Left ventricle myocardium superior (tissue), 1 donor: ENCODE results near the gene USP48. TPM values are rescaled to one million over a fixed set of nuclear protein-coding genes. Genes with fewer than 3 reads are reported as not detected.

Source experiments
- ATAC-seq: fragments of 200-7000 bp; cut with Tn5 transposase; one replicate; pipeline ENCODE4 v1.9.1; 2020; ENCODE audit warnings: mild to moderate bottlenecking, moderate library complexity
- DNase-seq: peaks from one replicate; pipeline ENCODE4 v3.0.0-alpha.2; 2020
- intact Hi-C: fragments of 100-400 bp; cut with micrococcal nuclease; formaldehyde crosslinking; loops from one replicate; pipeline ENCODE4 v1.11.0; 2022
- total RNA-seq: library from RNA; stranded (reverse); fragmentation: NEBNext Ultra II Directional; extraction: Animal tissue kit (Norgen Biotek cat#: 25700); gene quantifications from one replicate; pipeline ENCODE4 v1.2.1, GENCODE V29; 2021
- donor health status: DM: no; HTN: yes; CAD: no; lungs with severe emphysema.

The USP48 gene
- total RNA-seq, 1 donor from 2014 or later, result 40.3 TPM

- intact Hi-C loops, result no loop called here
- ATAC-seq, result no peak
- DNase-seq, result no peak
Measured at GRCh38 chr1:21758614-21759013, 24.3 kb downstream of the USP48 start.

GRCh38 chr1:21756393-21757089 lies 26.4 kb downstream of the USP48 start:
- intact Hi-C loops, result no loop called here
- no peak for DNase-seq
- ATAC-seq, result no peak

- no peak for ATAC-seq
- DNase-seq, result no peak
- intact Hi-C loops, result no loop called here
Measured at GRCh38 chr1:21755067-21755466, 27.9 kb downstream of the USP48 start.

GRCh38 chr1:21754583-21754982 lies 28.4 kb downstream of the USP48 start:
- intact Hi-C loops, result no loop called here
- DNase-seq (no peak), ATAC-seq (no peak)

GRCh38 chr1:21752186-21752585 lies 30.8 kb downstream of the USP48 start:
- ATAC-seq (peak; percentile 86), DNase-seq (no peak)
- intact Hi-C loops, result no loop called here

GRCh38 chr1:21751281-21751680 lies 31.7 kb downstream of the USP48 start:
- ATAC-seq (no peak), DNase-seq (no peak)
- intact Hi-C loops, result no loop called here

GRCh38 chr1:21750841-21751240 lies 32.1 kb downstream of the USP48 start:
- no peak for DNase-seq
- ATAC-seq, result no peak
- intact Hi-C loops, result no loop called here

- no peak for DNase-seq
- no peak for ATAC-seq
- intact Hi-C loops, result no loop called here
Measured at GRCh38 chr1:21749859-21750468, 33.0 kb downstream of the USP48 start.

- peak; percentile 49 for ATAC-seq
- no peak for DNase-seq
- intact Hi-C loops, result no loop called here
Measured at GRCh38 chr1:21749109-21749508, 33.8 kb downstream of the USP48 start.

GRCh38 chr1:21743476-21743875 lies 39.5 kb downstream of the USP48 start:
- ATAC-seq, result no peak
- intact Hi-C loops, result no loop called here

GRCh38 chr1:21742578-21742977 lies 40.4 kb downstream of the USP48 start:
- DNase-seq (no peak), ATAC-seq (peak; percentile 80)
- intact Hi-C loops, result no loop called here

More at GRCh38 chr1:21743476-21743875, 39.5 kb downstream of the USP48 start:
- no peak for DNase-seq

GRCh38 chr1:21741206-21741605 lies 41.7 kb downstream of the USP48 start:
- intact Hi-C loops, result no loop called here
- ATAC-seq (no peak), DNase-seq (no peak)

- no peak for ATAC-seq
- DNase-seq, result no peak
- intact Hi-C loops, result no loop called here
Measured at GRCh38 chr1:21736876-21737275, 46.1 kb downstream of the USP48 start.

GRCh38 chr1:21736011-21736410 lies 46.9 kb downstream of the USP48 start:
- DNase-seq (no peak), ATAC-seq (no peak)
- intact Hi-C loops, result no loop called here

- ATAC-seq (no peak), DNase-seq (no peak)
- intact Hi-C loops, result no loop called here
Measured at GRCh38 chr1:21734526-21734925, 48.4 kb downstream of the USP48 start.

- no peak for DNase-seq
- ATAC-seq, result no peak
- intact Hi-C loops, result no loop called here
Measured at GRCh38 chr1:21732664-21733063, 50.3 kb downstream of the USP48 start.

GRCh38 chr1:21725748-21726392 lies 57.1 kb downstream of the USP48 start:
- intact Hi-C loops, result no loop called here
- DNase-seq (no peak), ATAC-seq (no peak)

- DNase-seq (no peak), ATAC-seq (no peak)
- intact Hi-C loops, result no loop called here
Measured at GRCh38 chr1:21724570-21724969, 58.4 kb downstream of the USP48 start.

- no peak for DNase-seq
- ATAC-seq, result peak; percentile 30
- intact Hi-C loops, result no loop called here
Measured at GRCh38 chr1:21724098-21724497, 58.9 kb downstream of the USP48 start.

- no peak for ATAC-seq
- intact Hi-C loops, result no loop called here
Measured at GRCh38 chr1:21721295-21721985, 61.5 kb downstream of the USP48 start.

More at GRCh38 chr1:21721295-21721985, 61.5 kb downstream of the USP48 start:
- DNase-seq, result no peak
